ENCODE results near the gene PLK5. TPM values are rescaled to one million over a fixed set of nuclear protein-coding genes. Genes with fewer than 3 reads are reported as not detected.
"Not testable (repeated sequence)": the region's sequence is repeated elsewhere in the genome, so short reads cannot be mapped to it uniquely, and the experiment has no call there.

Gene PLK5
- total RNA-seq, 1 donor = not detected

GRCh38 chr19:1494115-1494815 lies 29.6 kb upstream of the PLK5 start:
- DNase-seq (ENCODE audit: low read depth) = no peak
- TF ChIP-seq CTCF (IDR thresholded peaks at IDR 0.05; ENCODE audit: insufficient read depth, low read length) = no peak
- H3K4me3 ChIP-seq (ENCODE audit: low read depth, low read length) = no peak overlapping the region

- no peak for DNase-seq (ENCODE audit: low read depth)
- no peak for TF ChIP-seq CTCF (IDR thresholded peaks at IDR 0.05; ENCODE audit: insufficient read depth, low read length)
- no peak overlapping the region for H3K4me3 ChIP-seq (ENCODE audit: low read depth, low read length)
These were observed 28.7 kb upstream of the PLK5 start for GRCh38 chr19:1495051-1495798.

- no peak for DNase-seq (ENCODE audit: low read depth)
- TF ChIP-seq CTCF (IDR thresholded peaks at IDR 0.05; ENCODE audit: insufficient read depth, low read length) = no peak
- H3K4me3 ChIP-seq (ENCODE audit: low read depth, low read length) = no peak overlapping the region
These were observed 27.8 kb upstream of the PLK5 start for GRCh38 chr19:1495799-1496713.

GRCh38 chr19:1496714-1497577 lies 26.9 kb upstream of the PLK5 start:
- no peak for TF ChIP-seq CTCF (IDR thresholded peaks at IDR 0.05; ENCODE audit: insufficient read depth, low read length)
- DNase-seq (ENCODE audit: low read depth) = no peak
- H3K4me3 ChIP-seq (ENCODE audit: low read depth, low read length) = no peak overlapping the region

- DNase-seq (ENCODE audit: low read depth) = no peak
- TF ChIP-seq CTCF (IDR thresholded peaks at IDR 0.05; ENCODE audit: insufficient read depth, low read length) = no peak
- H3K4me3 ChIP-seq (ENCODE audit: low read depth, low read length) = no peak overlapping the region
These were observed 26.2 kb upstream of the PLK5 start for GRCh38 chr19:1497578-1498235.

GRCh38 chr19:1499231-1499630 lies 24.6 kb upstream of the PLK5 start:
- not testable (repeated sequence) for DNase-seq (ENCODE audit: low read depth); H3K4me3 ChIP-seq (ENCODE audit: low read depth, low read length)

Measured in fibroblast of the aortic adventitia (primary cell).